Cortex of kidney (tissue), 1 donor: ENCODE data around the gene SMYD3.

ENCODE experiments used
- DNase-seq: peaks from one replicate; lab custom pipeline; 2025; lab: John Stamatoyannopoulos, UW

SMYD3 gene

DNA sequence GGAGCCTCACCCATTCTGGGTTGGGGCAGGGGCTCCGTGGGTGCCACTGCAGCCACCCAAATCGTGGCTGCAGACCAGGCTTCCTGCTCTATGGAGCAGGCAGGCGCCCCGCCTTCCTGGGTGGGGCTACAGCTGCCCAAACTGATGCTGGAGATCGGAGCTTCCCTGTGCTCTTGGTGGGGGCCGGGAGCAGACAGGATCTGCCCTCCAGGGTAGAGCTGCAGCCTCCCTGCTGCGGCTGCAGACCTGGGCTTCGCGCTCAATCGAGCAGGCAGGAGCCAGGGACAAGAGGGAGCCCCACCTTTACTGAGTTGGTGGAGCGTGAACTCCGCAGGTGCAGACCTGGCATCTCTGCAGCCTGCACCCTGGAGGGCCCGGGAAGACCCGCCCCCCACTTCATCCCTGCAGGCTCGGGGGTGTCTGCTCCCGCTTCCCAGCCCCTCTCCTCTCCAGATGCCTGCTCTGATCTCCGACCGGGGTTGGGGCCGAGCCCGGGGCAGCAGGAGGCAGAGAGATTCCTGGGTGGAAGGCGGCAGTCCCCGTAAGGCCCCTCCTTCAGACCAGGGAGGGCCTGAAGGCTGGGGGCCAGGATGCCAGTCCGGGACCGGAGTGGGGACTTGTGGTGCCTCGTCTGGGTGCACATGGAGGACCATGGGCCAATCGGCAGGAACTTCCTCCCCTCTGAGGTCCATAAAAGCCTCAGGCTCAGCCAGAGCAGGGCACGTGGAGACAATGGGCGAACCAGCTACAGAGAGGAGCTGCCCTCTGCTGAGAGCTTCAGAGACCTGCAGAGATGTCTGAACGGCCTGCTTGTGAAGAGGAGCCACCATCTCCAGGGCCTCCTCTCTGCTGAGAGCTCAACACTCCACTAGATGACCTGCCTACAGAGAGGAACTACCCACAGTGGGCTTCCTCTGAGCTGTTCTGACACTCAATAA, 359.3 kb downstream of the SMYD3 start:
- no peak for DNase-seq

DNA sequence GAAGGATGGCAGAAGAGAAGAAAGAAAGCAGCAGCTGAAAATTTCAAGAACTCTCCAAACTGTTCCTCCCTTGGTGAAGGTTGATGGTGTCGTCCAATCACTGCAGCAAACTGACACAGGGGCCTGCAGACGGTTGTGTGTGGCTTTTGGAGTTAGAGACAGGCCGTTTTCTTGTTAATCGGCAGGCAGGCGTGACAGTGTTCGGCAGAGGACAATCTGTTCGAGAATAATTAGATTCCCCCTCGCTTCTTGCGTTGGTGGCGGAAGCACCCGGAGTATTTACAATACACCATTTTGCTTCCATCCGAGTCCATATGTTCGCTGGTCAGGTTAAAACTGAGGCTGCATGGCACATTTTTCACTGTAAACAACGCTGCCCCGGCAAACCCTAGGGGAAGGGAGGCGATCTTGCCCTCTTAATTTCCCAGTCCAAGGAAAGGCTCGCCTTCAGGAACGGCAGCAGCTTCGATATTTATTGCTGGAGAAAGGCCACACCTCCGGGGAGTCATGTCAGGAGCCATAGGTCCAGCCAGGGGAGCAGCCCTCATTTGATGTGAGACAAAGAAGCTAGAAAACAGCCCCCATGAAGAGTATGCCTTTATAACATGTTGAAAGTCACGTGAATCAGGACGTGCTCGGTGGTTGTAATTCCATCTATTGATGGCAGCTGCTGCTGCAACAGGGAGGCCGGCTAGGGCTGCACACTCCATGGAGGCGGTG, 360.1 kb downstream of the SMYD3 start:
- no peak for DNase-seq

DNA sequence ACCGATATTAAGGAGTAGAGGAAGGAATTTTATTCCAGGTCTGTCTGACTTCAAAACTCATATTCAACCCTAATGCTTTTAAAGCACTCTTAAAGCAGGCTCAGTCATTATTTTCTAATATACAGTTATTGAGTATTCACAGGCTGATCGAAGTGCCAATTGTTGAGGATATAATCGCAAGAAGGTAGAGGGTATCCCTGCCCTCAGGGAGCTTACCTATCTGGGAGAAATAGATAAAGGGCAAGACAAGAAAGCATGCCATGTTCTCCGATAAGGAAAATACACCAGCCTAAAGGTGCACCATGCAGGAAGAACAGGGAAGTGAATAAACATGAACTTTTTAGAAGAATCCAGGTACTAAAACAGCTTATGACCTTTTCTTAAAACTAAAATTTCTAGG, 361.2 kb downstream of the SMYD3 start:
- no peak for DNase-seq

DNA sequence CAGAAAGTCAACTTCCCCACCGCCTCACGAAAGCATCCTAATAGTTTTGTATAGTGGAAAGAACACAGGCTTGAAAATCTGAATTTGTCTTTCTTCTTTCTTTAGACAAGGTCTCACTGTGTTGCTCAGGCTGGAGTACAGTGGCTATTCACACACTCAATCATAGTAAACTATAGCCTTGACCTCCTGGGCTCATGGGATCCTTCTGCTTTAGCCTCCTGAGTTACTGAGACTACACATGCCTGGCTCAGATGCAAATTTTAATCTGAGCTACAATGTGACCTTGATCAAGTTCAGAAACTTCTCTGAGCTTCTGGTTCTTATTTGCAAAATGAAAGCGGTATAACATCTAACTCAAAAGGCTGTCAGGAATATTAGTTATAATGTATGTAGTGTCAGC, 362.1 kb downstream of the SMYD3 start:
- no peak for DNase-seq

DNA sequence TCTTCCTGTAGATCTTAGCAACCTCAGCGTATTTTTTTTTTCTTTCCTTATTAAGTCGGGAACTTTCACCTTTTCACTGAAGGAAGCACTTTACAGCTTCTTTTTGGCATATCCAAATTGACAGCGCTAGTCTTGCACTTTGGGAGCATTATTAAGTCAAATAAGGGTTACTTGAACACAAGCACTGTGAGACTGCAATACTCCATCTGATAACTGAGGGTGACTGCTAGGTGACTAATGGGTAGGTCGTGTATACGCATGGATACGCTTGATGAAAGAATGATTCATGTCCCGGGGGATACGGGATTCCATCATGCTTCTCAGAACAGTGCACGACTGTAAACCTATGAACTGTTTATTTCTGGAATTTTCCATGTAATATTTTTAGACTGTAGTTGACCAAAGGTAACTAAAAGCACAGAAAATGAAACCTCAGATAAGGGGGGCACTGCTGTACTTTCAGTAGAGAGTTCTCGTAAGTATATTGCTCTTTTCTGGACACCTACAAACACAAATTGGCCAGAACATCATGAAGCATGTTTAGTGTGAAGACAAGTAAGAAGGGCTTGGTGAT, 364.7 kb downstream of the SMYD3 start:
- no peak for DNase-seq

DNA sequence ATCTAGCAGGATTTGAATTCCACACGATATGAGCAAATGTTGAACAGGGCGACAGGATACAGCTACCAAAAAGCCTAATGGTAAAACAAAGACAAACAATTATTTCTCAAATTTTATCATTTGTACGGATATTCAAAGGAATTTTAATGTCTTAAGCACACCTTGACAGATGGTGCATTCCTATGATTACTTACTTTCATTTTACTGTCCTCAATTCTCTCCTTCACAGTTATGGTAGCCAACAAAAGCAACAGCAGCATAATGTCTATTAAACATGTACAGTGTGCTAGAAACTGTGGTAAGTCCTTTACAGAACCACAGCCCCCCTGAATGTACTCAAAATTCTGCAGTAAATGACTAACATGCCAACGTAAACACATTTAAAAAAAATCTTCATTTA, 365.8 kb downstream of the SMYD3 start:
- no peak for DNase-seq

GRCh38 chr1:246139745-246140182, 367.3 kb downstream of the SMYD3 start:
- no peak for DNase-seq

- no peak for DNase-seq
Observed at GRCh38 chr1:246138781-246139180, 368.3 kb downstream of the SMYD3 start.

DNA sequence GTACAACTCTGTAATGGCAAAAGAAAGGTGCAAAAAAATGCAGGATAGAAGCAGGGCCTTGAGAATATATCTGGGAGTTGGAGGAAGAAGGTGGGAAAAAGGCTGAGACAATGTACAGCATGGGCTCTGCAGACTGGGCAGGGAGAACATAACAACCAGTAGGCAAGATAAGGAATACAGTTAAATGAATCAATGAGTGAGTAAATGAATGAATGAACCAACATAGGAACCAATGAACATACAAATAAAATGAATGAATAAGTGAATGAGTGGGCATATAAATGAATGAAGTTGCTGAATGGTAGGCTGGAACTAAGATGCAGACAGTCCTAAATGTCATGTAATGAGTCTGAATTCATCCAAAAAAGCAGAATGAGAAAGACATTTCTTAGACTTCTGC, 370.6 kb downstream of the SMYD3 start:
- no peak for DNase-seq

- DNase-seq, result no peak
Observed at GRCh38 chr1:246134789-246135188, 372.3 kb downstream of the SMYD3 start.

DNA sequence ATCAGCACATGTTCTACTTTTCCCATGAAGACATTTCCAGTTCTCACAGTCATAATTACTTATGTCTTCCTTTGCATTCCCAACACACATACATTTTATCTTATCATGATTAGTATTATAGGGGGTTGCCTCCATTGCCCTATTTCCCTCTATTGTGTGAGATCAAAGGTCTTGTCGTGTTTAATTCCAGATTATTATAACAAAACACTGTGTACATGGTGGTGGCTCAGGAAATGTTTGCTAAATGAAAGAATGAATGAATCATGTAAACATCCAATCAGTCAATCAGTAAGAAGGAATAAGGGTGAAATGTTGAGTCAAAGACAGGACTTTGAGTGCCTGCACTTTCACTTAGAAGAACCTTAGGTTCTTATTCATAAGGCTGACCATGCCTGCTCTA, 376.0 kb downstream of the SMYD3 start:
- DNase-seq, result no peak

DNA sequence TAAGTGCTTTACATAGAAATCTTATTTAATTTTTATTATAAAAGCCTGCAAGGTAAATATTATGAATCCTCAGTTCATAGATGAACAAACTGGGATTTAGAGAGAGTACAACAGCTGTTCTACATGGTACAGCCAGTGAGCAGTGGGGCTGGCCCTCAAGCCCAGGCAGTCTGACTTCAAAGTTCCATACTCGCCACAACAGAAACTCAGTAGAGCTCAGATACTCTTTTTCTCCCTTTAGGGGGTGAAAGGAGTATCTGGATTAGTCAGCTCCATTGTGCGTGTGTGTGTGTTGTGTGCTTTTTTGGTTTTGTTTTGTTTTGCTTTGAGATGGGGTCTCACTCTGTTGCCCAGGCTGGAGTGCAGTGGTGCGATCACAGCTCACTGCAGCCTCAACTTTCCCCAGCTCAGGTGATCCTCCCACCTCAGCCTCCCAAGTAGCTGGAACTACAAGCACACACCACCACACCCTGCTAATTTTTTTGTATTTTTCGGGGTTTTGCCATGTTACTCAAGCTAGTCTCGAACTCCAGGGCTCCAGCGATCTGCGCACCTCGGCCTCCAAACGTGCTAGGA, 378.5 kb downstream of the SMYD3 start:
- DNase-seq, result no peak

DNA sequence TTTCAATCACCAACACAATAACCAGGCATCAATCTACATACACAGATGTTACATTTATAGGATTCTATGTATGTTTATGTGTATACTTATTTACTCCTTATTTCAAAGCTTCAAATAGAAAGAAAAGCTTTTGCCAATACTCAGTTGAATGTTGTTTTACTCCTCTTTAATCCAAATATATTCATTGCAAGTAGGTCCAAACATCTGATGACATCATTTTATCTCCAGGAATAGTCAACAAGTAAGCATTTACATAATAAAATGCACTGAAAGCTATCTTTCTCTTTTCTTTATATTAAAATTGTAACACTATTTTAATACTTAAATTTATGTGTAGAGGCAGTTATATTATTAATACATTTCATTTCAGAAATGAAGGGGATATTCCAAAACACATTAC, 380.5 kb downstream of the SMYD3 start:
- DNase-seq, result no peak

DNA sequence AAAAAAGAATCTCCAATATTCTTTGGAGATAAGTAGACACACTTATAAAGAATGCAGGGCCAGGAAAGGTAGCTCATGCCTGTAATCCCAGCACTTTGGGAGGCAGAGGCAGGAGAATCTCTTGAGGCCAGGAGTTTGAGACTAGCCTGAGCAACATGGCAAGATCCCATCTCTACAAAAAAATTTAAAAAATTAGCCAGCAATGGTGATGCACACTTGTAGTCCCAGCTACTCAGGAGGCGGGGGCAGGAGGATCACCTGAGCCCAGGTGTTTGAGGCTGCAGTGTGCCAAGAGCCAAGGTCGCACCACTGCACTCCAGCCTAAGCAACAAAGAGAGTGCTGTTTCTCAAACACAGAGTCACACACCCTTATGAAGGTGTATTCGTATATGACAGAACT, 385.0 kb downstream of the SMYD3 start:
- no peak for DNase-seq

DNA sequence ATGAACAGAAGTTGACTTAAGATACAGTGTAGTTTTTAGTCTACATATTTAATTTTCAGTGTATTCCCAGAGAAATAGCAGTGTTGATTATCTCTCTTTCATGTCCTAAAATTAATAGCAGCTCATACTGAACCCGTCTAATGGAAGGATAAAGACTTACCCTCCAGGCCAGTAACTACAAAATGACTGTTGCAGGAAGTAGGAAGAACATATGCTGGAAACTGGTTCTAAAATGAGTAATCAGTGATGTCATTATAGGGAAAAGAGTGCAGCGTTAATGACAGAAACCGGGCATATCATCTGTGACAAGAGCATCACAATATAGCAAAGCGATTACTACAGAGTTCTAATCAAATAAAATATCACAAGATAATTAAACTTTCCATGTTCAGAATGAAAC, 385.5 kb downstream of the SMYD3 start:
- no peak for DNase-seq

DNA sequence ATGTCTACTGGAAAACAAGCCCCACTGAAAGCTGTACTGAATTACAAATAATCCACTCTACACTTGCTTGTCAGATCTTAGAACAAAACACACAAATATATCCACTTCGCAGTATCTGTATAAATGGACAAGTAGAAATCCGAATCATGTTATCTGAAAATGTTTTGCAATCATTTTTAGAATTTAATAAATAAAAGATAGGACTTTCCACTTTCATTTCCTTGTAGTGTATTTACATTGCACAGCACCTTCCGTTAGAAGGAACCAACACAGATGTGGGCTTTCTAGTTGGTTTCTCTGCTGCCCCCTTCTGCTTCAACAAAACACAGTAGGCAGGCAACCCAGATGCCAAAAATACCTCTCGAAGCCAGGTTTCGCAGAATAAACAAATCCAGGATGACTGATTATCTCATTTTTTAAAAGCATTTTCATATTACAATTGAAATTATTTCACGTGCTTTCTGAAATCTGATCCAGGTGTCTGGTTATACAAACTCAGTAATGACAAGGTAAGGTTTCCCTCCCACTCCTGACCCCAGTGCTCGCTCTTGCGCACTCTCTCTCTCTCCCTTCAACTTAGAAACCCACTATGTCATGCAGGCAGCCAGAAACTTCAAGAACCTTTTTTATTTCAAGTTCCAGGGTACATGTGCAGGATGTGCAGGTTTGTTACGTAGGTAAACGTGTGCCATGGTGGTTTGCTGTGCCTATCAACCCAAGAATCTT, 389.9 kb downstream of the SMYD3 start:
- DNase-seq, result no peak

DNA sequence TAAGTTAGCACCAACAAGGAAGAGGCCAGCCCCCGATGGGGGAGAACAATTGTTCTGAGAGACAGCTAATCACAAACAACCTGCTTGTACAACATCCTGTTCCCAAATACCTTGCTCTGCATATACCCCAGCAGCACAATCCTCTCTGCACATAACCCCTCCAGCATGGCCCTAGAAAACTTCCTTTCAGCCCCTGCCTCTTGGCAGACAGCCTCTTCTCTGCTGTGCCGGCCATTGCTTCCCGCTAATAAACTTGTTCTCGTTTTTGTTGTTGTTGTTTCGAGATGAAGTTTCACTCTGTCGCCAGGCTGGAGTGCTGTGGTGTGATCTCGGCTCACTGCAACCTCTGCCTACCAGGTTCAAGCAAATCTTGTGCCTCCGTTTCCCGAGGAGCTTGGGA, 392.7 kb downstream of the SMYD3 start:
- no peak for DNase-seq

- DNase-seq, result no peak
Observed at GRCh38 chr1:246113555-246114095, 393.5 kb downstream of the SMYD3 start.

GRCh38 chr1:246111570-246111969, 395.5 kb downstream of the SMYD3 start:
- no peak for DNase-seq

DNA sequence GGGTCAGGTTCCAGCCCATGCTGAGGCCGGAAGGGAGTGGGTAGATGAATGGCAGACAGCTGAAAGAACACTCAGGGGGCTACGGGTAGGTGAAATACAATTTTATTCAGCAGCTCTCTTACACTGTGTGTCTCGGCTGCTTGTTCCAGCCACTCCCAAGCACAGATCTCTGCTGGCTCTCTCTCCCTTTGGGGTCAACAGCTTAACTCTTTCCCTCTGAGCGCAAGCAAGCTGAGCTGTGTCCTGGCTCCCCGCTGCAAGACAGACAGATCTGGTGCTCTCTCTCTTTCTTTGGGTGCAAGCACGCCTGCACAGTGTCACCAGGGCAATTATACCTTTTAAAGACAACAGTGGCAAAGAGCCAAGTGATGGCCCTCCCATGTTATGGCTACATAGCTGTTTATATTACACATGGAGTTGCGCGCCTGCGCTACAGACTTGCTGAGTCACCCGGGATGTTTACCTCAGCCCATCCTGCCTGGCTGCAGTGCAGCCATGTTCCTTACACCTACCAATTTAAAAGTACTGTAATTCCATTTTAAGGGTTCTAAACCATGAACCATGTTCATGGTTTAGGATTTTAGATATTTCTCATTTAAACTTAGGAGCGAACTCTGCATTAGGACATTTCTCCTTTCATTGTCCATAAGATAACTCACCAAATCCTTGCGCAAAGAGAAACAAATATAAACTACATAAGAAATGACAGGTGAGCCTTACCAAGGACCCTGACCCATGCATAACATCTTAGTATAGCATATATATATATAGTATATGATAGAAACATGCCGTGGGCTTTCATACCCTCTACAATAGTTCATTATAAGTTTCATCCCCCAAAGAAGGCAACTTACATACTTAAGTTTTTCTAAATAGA, 396.5 kb downstream of the SMYD3 start:
- no peak for DNase-seq
